Breast epithelium (tissue), 4 donors: ENCODE results near the gene RIPPLY3. TPM values are rescaled to one million over a fixed set of nuclear protein-coding genes. Genes with fewer than 3 reads are reported as not detected.
"Not testable (repeated sequence)": the region's sequence is repeated elsewhere in the genome, so short reads cannot be mapped to it uniquely, and the experiment has no call there.

Experiments
- DNase-seq, 2 donors: peaks; one replicate each; pipeline ENCODE4 v3.0.0-alpha.2; 2019; ENCODE audit warnings: low spot score in 2 of 2
- H3K27ac ChIP-seq, 2 donors: fragments of 200-600 bp; sonication (generic) in 1 of 2; one replicate each; pipeline ENCODE4 v1.5.1; 2016 to 2019; ENCODE audit warnings: mild to moderate bottlenecking in 1 of 2
- H3K27me3 ChIP-seq, 2 donors: fragments of 200-600 bp; sonication (generic) in 1 of 2; one replicate each; pipeline versions ENCODE4 v1.5.1 to v1.6.0; 2017 to 2019; ENCODE audit warnings: control low read depth in 1 of 2, mild to moderate bottlenecking in 1 of 2
- H3K36me3 ChIP-seq: fragments of 200-600 bp; one replicate; pipeline ENCODE4 v1.5.1; 2019
- H3K4me1 ChIP-seq, 2 donors: fragments of 200-600 bp; sonication (generic); one replicate each; pipeline ENCODE4 v1.5.1; 2016 to 2019; ENCODE audit warnings: control low read depth in 1 of 2
- H3K4me3 ChIP-seq, 3 donors: fragments of 200-600 bp; sonication (generic); 1 replicate in 2 of 3; 2 replicates in 1 of 3; pipeline ENCODE4 v1.5.1; 2016 to 2019; ENCODE audit warnings: mild to moderate bottlenecking in 3 of 3, moderate library complexity in 2 of 3
- H3K9me3 ChIP-seq, 2 donors: fragments of 200-600 bp; sonication (generic) in 1 of 2; one replicate each; pipeline ENCODE4 v1.5.1; 2016 to 2019; ENCODE audit warnings: control low read depth in 1 of 2
- CTCF ChIP-seq, 3 donors: fragments of 450-650 bp; IDR thresholded peaks; one replicate each; pipeline ENCODE4 v1.5.1; 2016 to 2017; ENCODE audit warnings: antibody characterized with exemption in 3 of 3, mild to moderate bottlenecking in 3 of 3, moderate library complexity in 3 of 3
- POLR2A ChIP-seq: fragments of 450-650 bp; IDR thresholded peaks from one replicate; pipeline ENCODE4 v1.6.1; 2016; ENCODE audit warnings: antibody characterized with exemption, mild to moderate bottlenecking, moderate library complexity
- POLR2AphosphoS5 ChIP-seq, 3 donors: sonication (generic); formaldehyde crosslinking; IDR thresholded peaks; one replicate each; pipeline ENCODE4 v1.6.1; 2017; ENCODE audit warnings: antibody characterized with exemption in 3 of 3
- intact Hi-C: fragments of 100-400 bp; cut with DNase I; formaldehyde crosslinking; loops from one replicate; pipeline ENCODE4 v1.15.1; 2023; ENCODE audit warnings: low total_unique reads
- total RNA-seq, 3 donors: library from RNA; depleted of rRNA; stranded (reverse); fragments of >200 nt; gene quantifications; one replicate each; pipeline ENCODE4 v1.1.0, GENCODE V29; 2016

Gene RIPPLY3
- total RNA-seq, 3 donors from 2014 or later: 0.16 to 0.44 TPM; not detected in 1

- Histone ChIP-seq H3K27ac (peak overlapping the region; percentile 91 to 94), H3K4me1 (no peaks in the 10 kb centered on the region), H3K9me3 (no peaks in the 10 kb centered on the region), H3K27me3 (no peaks in the 10 kb centered on the region), H3K36me3 (no peaks in the 10 kb centered on the region), H3K4me3 (peak overlapping the region; percentile 45 to 88 (median 74))
- TF ChIP-seq POLR2A (no peak), POLR2AphosphoS5 (IDR thresholded peaks at IDR 0.05) (peak; percentile 7 to 47 (median 20)), CTCF (IDR thresholded peaks at IDR 0.05) (peak; percentile 47 to 84 (median 81))
- DNase-seq: peak; percentile 72 to 83
- intact Hi-C loops: no loop called here
Observed at GRCh38 chr21:36989699-36990507, 16.6 kb upstream of the RIPPLY3 start.

GRCh38 chr21:36990508-36991205 lies 15.8 kb upstream of the RIPPLY3 start:
- Histone ChIP-seq H3K4me3 (peak overlapping the region; percentile 45 to 88 (median 74)), H3K9me3 (no peaks in the 10 kb centered on the region), H3K4me1 (no peaks in the 10 kb centered on the region), H3K36me3 (no peaks in the 10 kb centered on the region), H3K27ac (peak overlapping the region; percentile 91 to 94), H3K27me3 (no peaks in the 10 kb centered on the region)
- intact Hi-C loops: no loop called here
- no peak for DNase-seq
- TF ChIP-seq POLR2A (no peak), CTCF (IDR thresholded peaks at IDR 0.05) (no peak), POLR2AphosphoS5 (IDR thresholded peaks at IDR 0.05) (no peak)

GRCh38 chr21:36992671-36993070 lies 13.8 kb upstream of the RIPPLY3 start:
- intact Hi-C loops: no loop called here
- DNase-seq: no peak
- no peaks in the 10 kb centered on the region for H3K9me3 ChIP-seq
- no peak overlapping the region for H3K4me3 ChIP-seq
- TF ChIP-seq CTCF (IDR thresholded peaks at IDR 0.05) (no peak), POLR2AphosphoS5 (IDR thresholded peaks at IDR 0.05) (no peak), POLR2A (no peak)
- H3K27me3 ChIP-seq: no peaks in the 10 kb centered on the region
- H3K36me3 ChIP-seq: no peaks in the 10 kb centered on the region
- no peak overlapping the region for H3K27ac ChIP-seq
- no peaks in the 10 kb centered on the region for H3K4me1 ChIP-seq

GRCh38 chr21:36994501-36995158 lies 11.9 kb upstream of the RIPPLY3 start:
- Histone ChIP-seq H3K9me3 (no peaks in the 10 kb centered on the region), H3K36me3 (no peaks in the 10 kb centered on the region), H3K4me1 (no peaks in the 10 kb centered on the region), H3K4me3 (peak overlapping the region in 2 of 3 donors; percentile 1 to 38), H3K27ac (no peak overlapping the region), H3K27me3 (no peaks in the 10 kb centered on the region)
- intact Hi-C loops: no loop called here
- no peak for DNase-seq
- TF ChIP-seq POLR2A (no peak), POLR2AphosphoS5 (IDR thresholded peaks at IDR 0.05) (no peak), CTCF (IDR thresholded peaks at IDR 0.05) (no peak)

- H3K4me1 ChIP-seq, intact Hi-C loops, H3K9me3 ChIP-seq, H3K36me3 ChIP-seq, DNase-seq, H3K4me3 ChIP-seq, H3K27ac ChIP-seq, H3K27me3 ChIP-seq: not testable (repeated sequence)
Observed at GRCh38 chr21:36995285-36995684, 11.2 kb upstream of the RIPPLY3 start.
